HG02763 (cell line): Measurements from ENCODE around the gene CACNA1C.
"Not testable (repeated sequence)": the region's sequence is repeated elsewhere in the genome, so short reads cannot be mapped to it uniquely, and the experiment has no call there.

Experiments used
- ATAC-seq: cut with Tn5 transposase; IDR thresholded peaks from one replicate; pipeline ENCODE4 v1.9.1; 2021; ENCODE audit warnings: mild to moderate bottlenecking, moderate library complexity; ENCODE audit not compliant: unreplicated experiment

Gene CACNA1C

DNA sequence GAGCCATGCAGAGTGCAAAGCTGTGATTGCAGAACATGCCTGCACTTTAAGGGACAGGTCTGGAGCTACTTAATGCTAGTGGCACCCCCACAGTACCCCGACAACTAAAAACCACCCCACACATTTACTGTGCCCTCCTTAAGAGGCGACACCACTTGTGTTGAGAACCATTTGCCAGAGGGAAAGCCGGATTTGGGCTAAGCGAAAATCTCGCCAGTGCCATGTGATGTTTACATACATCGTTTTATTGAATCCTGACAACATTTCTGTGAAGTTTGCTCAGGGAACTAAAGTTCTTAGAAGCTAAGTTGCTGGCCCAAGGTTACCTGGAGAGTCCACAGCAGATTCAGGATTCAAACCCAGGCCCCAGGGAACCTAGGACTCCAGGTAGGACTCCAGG, 623.0 kb downstream of the CACNA1C start:
- ATAC-seq: no peak

DNA sequence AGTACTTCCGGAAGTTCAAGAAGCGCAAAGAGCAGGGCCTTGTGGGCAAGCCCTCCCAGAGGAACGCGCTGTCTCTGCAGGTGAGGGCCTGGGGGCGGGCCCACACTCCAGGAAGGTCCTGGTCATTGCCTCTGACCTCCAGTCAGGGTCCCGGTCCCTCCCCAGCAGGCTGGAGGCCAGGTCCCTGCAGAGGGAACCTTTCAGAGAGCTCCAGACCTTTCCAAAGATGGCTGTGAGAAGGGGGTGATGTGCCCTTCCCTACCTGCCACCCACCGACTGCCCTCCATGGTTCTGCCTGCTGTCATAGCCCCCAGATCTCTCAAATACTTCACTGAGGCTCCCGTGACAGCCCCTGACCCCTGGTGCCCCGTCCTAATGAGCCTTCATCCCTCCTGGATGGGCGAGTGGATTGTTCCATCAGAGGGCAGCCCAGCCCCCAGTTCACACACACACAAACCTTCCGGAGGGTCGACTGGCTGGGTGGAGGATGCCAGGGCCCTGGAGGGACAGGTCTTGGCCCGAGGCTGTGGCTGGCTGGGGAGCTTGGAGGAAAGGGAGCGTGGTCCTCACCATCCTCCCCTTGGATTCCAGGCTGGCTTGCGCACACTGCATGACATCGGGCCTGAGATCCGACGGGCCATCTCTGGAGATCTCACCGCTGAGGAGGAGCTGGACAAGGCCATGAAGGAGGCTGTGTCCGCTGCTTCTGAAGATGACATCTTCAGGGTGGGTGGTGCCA, 624.5 kb downstream of the CACNA1C start:
- no peak for ATAC-seq

- no peak for ATAC-seq
These were observed 625.6 kb downstream of the CACNA1C start for GRCh38 chr12:2678426-2678825.

DNA sequence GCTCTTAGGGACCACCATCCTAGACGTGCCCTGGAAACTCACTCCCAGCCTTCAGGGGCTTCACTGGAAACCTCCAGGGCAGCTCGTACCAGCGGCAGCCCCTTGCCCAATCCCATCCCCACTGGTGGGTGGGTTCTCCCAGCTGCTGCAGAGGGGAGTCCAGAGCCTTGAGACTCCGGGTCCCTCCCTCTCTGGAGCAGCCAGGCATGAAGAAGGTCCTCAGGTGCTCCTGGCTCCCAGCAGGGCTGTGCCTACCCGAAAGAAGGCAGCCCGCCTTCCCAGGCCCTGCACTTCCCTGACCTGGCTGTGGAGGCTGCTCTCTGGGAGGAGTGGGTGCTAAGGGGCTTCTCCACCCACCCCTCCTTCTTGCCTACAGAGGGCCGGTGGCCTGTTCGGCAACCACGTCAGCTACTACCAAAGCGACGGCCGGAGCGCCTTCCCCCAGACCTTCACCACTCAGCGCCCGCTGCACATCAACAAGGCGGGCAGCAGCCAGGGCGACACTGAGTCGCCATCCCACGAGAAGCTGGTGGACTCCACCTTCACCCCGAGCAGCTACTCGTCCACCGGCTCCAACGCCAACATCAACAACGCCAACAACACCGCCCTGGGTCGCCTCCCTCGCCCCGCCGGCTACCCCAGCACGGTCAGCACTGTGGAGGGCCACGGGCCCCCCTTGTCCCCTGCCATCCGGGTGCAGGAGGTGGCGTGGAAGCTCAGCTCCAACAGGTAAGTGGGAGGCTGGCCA, 626.5 kb downstream of the CACNA1C start:
- no peak for ATAC-seq

DNA sequence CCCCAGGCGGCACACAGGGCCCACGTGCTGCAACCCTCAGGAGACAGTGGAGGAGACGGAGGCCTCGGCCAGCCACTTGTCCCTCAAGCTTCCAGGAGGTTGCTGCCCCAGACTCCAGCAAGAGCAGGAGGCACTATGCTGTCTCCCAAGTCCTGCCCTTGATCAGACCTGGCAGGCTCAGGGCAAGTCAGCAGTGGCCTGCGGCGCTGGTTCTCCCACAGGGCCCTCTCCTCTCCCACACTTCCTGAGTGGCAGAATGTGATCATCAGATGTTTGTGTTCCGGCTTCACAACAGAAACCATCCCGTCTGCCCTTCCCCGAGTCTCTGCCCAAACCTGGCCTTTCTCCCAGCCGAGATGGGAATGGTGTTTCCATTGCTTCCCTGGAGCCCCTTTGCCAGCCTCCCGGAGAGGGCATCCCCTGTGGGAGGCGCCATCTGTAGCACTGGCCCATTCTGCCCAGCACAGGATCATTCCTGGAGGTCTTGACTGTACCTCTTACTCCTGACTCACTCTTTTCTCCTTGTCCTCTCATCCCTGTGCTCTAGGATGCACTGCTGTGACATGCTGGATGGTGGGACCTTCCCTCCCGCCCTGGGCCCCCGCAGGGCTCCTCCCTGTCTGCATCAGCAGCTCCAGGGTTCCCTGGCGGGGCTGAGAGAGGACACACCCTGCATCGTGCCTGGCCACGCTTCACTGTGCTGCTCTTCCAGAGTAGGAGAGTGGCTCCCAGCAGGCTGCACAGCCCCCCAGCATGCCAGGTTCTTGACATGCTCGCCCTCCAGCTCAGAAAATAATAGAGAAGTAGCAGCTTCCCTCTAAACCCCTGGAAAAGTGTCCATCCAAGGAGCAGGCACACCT, 627.3 kb downstream of the CACNA1C start:
- no peak for ATAC-seq

DNA sequence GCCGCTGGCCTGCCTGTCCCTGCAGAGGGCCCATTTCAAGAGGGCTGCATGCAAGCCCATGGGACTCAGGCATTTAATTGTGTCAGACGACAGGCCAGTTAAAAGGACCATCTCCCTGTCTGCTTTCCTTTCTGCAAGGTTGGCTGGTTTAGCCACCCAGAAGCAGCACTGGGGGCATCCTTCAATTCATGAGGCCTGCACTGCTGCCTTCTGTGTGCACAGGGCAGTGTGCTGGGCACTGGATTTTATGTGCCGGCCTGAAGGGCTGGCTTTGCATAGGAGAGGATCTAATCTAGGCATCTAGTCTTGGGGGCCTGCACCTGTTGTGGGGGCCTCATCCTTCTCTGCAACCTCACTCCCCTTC, 627.9 kb downstream of the CACNA1C start:
- ATAC-seq: no peak

DNA sequence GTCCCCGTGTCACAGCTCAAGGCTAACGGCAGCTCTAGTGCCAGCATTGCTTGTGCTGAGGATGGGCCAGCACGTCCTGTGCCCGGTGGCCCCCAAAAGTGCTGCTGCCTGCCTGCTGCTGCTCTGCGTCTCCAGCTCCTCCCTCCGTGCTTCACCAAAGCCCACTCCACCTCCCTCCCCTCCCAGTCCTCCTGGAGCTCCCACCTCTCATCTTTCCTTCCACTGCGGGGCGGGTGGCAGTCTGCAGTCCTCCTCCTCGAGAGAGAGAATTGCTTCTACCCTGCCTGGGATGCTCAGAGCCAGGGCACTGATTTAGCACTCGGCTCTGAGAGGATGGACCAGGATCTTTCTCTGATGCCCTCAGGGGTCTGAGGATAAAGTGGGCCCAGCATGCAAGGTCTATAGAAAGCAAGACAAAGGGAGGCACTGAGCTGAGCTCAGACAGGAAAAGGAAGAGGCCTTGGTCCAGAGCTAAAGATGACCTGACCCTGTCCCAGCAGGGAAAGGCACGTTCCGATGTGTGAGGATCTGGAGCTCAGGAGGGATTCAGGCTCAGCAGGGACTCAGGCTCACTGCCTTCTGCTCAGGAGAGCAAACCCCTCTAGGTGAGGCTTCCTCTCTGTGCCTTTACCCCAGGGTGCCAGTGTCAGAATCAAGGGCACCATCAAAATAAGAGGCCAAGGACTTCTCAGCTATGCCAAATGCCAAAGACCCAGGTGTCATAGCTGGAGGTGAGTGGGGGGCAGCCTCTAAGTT, 628.8 kb downstream of the CACNA1C start:
- no peak for ATAC-seq

- ATAC-seq: no peak
These were observed 629.8 kb downstream of the CACNA1C start for GRCh38 chr12:2682296-2683251.

DNA sequence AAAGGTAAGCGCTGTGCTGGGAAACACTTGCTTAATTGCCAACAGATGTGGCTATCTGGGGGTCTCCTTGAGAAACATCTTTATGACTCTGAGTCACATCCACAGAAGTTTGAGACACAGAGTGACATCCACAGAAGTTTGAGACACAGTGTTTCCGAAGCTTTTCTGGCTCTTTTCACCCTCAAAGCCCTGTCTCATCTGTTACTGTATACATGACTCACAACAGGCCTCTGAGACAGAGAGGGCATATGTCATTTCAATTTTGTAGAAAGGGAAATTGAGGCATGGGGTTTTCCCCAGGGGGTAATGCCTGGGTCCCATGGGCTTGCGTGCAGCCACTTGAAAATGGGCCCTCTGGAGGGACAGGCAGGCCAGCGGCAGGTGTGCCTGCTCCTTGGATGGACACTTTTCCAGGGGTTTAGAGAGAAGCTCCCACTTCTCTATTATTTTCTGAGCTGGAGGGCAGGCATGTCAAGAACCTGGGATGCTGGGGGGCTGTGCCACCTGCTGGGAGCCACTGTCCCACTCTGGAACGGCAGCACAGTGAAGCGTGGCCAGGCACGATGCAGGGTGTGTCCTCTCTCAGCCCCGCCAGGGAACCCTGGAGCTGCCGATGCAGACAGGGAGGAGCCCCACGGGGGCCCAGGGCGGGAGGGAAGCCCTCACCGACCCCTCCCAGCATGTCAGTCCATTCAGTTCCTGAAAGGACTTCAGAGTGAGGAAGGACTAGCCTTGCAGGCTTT, 630.7 kb downstream of the CACNA1C start:
- ATAC-seq: no peak

DNA sequence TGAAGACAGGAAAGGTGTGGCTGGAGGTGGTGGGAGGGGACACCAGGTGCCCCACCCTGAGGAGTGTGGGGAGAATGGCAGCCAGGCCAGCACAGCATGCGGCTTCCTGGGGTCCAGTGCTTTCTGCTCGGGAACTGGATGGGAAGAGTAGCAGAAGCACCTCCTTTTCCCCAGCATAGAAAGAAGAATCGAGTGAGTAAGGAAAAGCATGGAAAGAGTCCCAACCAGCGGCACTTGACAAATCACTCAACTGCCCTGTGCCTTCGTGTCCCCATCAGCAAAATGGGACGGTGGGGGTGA, 631.2 kb downstream of the CACNA1C start:
- not testable (repeated sequence) for ATAC-seq

DNA sequence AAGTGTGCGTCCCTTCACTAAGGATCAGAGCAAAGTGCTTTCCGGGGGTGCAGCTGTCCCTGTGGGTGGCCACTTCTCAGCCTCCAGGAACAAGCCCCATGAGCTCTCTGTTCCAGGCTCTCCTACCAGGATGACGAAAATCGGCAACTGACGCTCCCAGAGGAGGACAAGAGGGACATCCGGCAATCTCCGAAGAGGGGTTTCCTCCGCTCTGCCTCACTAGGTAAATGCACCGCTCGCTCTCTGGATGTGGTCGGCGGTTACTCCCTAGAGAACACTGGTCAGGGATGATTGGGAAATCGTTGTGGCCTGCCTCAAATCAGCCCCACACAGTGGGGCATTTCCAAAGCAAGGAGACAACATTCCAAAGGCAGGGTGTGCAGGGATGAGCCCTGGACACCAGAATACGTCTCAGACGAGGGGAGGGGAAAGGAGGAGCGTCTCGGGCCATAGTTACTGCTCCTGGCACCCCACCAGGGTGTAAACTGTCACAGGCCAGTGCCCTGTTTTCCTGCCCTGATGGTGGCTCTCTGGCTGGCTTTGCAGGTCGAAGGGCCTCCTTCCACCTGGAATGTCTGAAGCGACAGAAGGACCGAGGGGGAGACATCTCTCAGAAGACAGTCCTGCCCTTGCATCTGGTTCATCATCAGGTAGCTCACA, 633.0 kb downstream of the CACNA1C start:
- ATAC-seq: not testable (repeated sequence)

- ATAC-seq: no peak
These were observed 633.5 kb downstream of the CACNA1C start for GRCh38 chr12:2686280-2686646.

DNA sequence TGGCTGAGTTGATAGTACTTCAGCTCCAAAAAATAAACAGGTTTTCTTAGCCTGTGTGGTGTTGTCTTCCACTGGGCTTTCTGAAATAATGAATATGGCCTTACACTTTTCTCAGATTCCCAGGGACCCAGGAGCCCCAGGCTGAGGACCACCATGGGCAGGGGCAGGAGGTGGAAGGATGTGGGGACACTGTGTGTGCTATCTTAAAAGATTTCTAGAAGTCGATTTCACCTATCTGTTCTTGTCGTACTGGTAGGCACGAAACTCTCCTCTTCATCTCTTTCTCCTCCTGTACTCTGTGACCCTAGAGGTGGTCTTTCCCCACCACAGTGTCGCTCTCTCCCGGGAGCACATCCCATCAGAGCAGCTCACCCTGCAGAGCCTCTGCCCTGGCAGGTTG, 634.3 kb downstream of the CACNA1C start:
- ATAC-seq: no peak

- ATAC-seq: no peak
These were observed 634.9 kb downstream of the CACNA1C start for GRCh38 chr12:2687726-2688125.

DNA sequence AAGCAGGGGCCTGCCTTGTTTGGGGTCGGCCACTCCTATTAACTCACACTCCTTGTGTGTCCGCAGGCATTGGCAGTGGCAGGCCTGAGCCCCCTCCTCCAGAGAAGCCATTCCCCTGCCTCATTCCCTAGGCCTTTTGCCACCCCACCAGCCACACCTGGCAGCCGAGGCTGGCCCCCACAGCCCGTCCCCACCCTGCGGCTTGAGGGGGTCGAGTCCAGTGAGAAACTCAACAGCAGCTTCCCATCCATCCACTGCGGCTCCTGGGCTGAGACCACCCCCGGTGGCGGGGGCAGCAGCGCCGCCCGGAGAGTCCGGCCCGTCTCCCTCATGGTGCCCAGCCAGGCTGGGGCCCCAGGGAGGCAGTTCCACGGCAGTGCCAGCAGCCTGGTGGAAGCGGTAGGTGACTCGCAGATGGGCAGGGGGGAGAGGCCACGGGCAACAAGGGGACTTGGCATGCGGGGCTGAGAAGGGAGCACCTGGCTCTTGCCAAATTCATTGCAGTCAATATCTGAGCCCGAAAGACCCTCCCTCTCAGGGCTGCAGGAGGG, 635.7 kb downstream of the CACNA1C start:
- ATAC-seq: no peak

- no peak for ATAC-seq
These were observed 636.6 kb downstream of the CACNA1C start for GRCh38 chr12:2689393-2689792.

GRCh38 chr12:2689879-2690278, 637.1 kb downstream of the CACNA1C start:
- no peak for ATAC-seq

DNA sequence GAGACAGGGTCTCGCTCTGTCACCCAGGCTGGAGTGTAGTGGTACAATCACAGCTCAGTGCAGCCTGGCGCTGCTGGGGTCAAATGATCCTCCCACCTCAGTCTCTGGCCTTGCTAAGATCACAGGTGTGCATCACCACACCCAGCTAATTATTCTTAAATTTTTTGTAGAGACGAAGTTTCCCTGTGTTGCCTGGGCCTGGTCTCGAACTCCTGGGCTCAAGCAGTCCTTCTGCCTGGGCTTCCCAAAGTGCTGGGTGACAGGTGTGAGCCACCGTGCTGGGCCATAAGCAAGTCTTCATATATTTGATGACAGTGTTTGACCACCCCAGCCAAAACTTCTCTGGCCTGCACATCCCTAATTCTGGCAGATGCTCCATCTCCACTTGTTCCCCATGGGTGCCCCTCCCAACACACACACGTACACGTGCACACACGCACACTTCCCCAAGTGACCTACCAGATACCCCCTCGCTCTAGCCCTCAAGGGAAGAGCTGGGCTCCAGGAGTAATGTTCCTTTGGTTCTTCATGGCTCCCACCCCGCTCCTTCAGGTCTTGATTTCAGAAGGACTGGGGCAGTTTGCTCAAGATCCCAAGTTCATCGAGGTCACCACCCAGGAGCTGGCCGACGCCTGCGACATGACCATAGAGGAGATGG, 637.7 kb downstream of the CACNA1C start:
- ATAC-seq: no peak
